Hepatocyte (in vitro differentiated cells): ENCODE measurements around the gene ADGRL3.

Source experiments
- EZH2 ChIP-seq: fragments of 200-600 bp; sonication (generic); IDR thresholded peaks from 2 replicates; pipeline ENCODE4 v1.6.1; 2016; ENCODE audit warnings: antibody characterized with exemption, mild to moderate bottlenecking, borderline replicate concordance
- EZH2phosphoT487 ChIP-seq: fragments of 200-600 bp; sonication (generic); IDR thresholded peaks from one replicate; pipeline ENCODE4 v1.6.1; 2018; ENCODE audit warnings: antibody characterized with exemption, mild to moderate bottlenecking, low read depth, moderate library complexity; ENCODE audit not compliant: unreplicated experiment, severe bottlenecking
- TF ChIP-seq, protein P1 (sequence below): fragments of 200-600 bp; sonication (generic); IDR thresholded peaks from 2 replicates; pipeline ENCODE4 v1.5.1; 2016; ENCODE audit warnings: antibody characterized with exemption, mild to moderate bottlenecking; ENCODE audit not compliant: poor library complexity

DNA sequence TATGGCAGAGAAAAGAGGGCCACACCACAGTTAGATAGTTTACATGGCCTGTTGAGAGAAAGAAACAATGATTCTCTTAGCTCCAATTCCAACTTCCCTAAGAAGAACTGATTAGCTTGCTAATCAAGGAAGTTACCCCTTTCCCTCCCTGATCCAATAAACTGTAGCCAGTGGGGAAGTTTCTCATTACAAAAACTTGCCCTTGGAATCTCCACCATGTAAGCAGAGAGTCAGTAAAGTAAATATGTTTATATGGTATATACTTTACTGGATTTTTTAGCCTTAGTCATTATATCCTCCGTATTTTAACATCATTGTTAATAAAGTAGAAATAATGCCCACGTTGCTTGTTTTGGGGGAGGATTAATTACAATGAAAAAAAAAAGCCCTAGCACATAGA is 7.7 kb upstream of the ADGRL3 start:
- TF ChIP-seq, protein P1, sequence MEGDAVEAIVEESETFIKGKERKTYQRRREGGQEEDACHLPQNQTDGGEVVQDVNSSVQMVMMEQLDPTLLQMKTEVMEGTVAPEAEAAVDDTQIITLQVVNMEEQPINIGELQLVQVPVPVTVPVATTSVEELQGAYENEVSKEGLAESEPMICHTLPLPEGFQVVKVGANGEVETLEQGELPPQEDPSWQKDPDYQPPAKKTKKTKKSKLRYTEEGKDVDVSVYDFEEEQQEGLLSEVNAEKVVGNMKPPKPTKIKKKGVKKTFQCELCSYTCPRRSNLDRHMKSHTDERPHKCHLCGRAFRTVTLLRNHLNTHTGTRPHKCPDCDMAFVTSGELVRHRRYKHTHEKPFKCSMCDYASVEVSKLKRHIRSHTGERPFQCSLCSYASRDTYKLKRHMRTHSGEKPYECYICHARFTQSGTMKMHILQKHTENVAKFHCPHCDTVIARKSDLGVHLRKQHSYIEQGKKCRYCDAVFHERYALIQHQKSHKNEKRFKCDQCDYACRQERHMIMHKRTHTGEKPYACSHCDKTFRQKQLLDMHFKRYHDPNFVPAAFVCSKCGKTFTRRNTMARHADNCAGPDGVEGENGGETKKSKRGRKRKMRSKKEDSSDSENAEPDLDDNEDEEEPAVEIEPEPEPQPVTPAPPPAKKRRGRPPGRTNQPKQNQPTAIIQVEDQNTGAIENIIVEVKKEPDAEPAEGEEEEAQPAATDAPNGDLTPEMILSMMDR = no peak
- TF ChIP-seq EZH2phosphoT487 = no peak
- TF ChIP-seq EZH2 = no peak
